Measurements from ENCODE around the gene C10orf90.

DNA sequence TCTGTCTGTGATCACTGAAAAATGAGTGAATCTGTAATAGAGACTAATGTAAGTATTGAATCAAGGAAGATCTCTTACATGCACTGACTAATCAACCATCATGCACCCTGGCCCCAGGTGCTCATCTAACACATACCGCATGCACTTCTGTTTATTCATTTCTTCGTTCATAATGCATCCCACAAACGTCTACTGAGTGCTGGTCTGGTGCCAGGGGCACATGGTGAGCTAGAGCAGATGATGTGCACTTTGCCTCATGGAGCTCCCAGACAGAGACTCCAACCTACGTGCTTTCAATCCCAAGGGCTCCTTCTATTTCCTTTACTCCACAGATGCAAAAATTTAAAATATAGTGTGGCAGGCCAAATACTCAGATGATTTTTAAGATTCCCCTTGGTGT lies 10.7 kb downstream of the C10orf90 start:
- TF ChIP-seq, protein P1, sequence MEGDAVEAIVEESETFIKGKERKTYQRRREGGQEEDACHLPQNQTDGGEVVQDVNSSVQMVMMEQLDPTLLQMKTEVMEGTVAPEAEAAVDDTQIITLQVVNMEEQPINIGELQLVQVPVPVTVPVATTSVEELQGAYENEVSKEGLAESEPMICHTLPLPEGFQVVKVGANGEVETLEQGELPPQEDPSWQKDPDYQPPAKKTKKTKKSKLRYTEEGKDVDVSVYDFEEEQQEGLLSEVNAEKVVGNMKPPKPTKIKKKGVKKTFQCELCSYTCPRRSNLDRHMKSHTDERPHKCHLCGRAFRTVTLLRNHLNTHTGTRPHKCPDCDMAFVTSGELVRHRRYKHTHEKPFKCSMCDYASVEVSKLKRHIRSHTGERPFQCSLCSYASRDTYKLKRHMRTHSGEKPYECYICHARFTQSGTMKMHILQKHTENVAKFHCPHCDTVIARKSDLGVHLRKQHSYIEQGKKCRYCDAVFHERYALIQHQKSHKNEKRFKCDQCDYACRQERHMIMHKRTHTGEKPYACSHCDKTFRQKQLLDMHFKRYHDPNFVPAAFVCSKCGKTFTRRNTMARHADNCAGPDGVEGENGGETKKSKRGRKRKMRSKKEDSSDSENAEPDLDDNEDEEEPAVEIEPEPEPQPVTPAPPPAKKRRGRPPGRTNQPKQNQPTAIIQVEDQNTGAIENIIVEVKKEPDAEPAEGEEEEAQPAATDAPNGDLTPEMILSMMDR (IDR thresholded peaks at IDR 0.05) = no peak
- TF ChIP-seq POLR2A (IDR thresholded peaks at IDR 0.05) = no peak
